Measurements from ENCODE around the gene CDC14C.

Gene CDC14C

GRCh38 chr7:48924433-48924832, at the start of gene CDC14C:
Gene CDC14C (plus strand): TSS chr7:48924547. CDS start chr7:48924673, 126 bp downstream.
- TF ChIP-seq CTCF (IDR thresholded peaks at IDR 0.05; ENCODE audit: insufficient read depth, missing control alignments), result no peak
- DNase-seq (ENCODE audit: insufficient read length, low spot score), result no peak
- no peak for FAIRE-seq

DNA sequence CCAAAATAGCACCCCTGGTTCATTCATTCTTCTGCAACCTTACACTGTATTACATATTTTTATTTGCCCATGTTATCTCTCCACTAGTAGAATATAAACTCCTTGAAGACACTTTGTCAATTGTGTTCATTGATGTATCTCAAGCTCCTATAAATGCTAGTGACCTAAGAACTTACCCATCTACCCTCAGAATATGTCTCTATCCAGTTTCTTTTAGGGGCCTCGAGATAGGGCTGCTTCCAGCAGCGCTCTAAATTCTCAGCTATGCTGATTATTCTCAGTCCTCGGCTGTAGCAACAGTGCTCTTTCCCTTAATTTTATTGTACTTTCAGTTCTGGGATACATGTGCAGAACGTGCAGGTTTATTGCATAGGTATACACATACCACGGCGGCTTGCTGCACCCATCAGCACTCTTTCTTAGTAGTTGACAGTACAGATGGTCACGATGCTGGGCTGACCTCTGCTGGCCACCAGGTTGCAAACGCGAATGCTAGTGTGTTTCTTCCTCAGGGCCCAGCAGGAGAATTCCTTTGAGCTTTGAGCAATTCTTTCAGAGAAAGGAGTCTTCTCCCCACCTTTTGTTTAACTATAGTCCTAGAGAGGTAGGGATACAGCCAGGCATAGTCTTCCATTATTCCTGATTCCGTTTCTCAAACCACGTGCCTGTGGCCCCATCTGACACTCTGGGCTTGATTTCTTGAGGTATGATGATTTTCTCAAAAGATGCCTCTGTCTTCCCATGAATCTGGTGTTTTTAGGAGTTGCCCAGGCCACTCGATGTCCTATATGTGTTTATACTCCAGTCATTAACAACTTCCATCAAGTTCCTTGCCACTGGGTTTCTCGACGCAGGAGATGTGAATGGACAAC, 49.1 kb upstream of the CDC14C start:
- TF ChIP-seq CTCF (IDR thresholded peaks at IDR 0.05; ENCODE audit: insufficient read depth, missing control alignments), result peak; percentile 30
- DNase-seq (ENCODE audit: insufficient read length, low spot score) (no peak), FAIRE-seq (no peak)

DNA sequence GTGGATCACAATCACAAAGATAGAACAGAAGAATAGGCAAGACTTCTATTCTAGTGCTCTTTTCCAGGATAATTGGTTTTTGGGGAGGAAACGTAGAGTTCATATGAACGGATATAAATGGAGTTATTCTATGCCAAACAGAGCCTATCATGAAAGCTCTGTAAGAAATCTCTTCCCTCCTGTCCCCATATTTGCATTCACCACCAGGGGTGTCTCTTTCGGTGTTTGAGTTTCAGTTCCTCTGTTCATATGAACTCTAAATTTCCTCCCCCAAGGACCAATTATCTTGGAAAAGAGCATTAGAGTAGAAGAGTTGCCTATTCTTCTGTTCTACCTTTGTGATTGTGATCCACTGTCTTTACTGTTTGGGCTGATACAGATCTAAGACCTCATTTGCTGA, 48.3 kb upstream of the CDC14C start:
- DNase-seq (ENCODE audit: insufficient read length, low spot score), result no peak
- no peak for FAIRE-seq
- TF ChIP-seq CTCF (IDR thresholded peaks at IDR 0.05; ENCODE audit: insufficient read depth, missing control alignments), result no peak

DNA sequence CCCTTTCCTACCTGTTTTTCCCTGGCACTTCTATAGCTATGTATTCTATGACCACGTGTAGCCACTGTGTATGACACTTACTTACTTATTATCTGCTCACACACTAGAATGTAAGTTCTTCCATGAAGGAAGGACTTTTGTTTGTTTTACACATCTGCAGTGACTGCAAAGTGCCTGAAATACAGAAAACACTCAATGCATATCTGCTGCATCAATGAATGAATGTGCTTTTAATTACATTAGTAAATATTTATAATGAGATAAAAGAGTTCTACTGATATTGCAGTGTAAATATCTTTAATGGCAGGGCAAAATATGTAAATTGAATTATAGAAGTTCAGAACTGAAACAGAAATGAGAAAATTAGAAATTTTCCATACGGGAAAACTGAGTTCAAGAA, 43.5 kb upstream of the CDC14C start:
- no peak for TF ChIP-seq CTCF (IDR thresholded peaks at IDR 0.05; ENCODE audit: insufficient read depth, missing control alignments)
- FAIRE-seq, result no peak
- no peak for DNase-seq (ENCODE audit: insufficient read length, low spot score)

DNA sequence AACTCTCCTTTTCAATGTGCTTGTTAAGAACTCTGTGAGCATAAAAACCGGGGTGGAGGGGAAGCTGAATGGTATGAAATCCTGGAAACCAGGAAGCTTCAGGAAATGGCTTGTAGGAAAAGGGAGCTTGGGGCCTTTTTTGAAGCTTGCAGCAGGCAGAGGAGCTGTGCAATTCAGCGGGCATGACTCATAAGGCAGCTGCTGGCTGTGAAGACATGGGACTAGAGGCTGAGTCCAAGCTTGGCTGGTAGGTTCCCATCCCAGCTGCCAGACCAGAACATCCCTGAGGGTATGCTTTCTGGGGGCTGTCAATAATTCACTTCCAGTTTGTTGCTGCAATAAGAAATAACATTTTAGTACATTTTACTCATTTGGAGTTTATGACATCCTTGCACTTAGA, 36.8 kb upstream of the CDC14C start:
- no peak for TF ChIP-seq CTCF (IDR thresholded peaks at IDR 0.05; ENCODE audit: insufficient read depth, missing control alignments)
- DNase-seq (ENCODE audit: insufficient read length, low spot score), result no peak
- no peak for FAIRE-seq

- no peak for FAIRE-seq
- no peak for DNase-seq (ENCODE audit: insufficient read length, low spot score)
- no peak for TF ChIP-seq CTCF (IDR thresholded peaks at IDR 0.05; ENCODE audit: insufficient read depth, missing control alignments)
Observed at GRCh38 chr7:48894574-48894973, 29.8 kb upstream of the CDC14C start.

DNA sequence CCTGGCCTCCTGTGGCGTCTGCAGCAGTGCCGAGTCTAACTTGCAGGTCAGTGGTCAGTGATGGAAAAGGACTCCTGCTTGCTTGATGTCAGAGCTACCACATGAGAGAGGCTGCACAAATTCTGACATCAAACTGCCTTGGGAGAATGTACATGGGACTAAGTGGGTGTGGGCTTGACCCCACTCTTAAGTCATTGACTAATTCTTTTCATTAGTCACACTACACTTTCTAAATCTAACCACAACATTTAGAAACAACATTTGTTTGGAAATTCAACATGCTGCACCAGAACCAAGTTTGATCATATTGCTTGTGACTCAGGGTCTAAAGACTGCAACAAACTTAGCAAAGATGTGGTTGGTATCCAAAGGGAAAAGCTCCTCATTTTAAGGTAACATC, 24.4 kb upstream of the CDC14C start:
- DNase-seq (ENCODE audit: insufficient read length, low spot score) (no peak), FAIRE-seq (no peak)
- TF ChIP-seq CTCF (IDR thresholded peaks at IDR 0.05; ENCODE audit: insufficient read depth, missing control alignments), result no peak
